ENCODE results near the gene RPL37A.

Gene RPL37A

GRCh38 chr2:216490061-216490460 lies 8.6 kb upstream of the RPL37A start:
- peak; percentile 80 for DNase-seq (ENCODE audit: low spot score)

GRCh38 chr2:216491793-216492596 lies 6.6 kb upstream of the RPL37A start:
- no peak for DNase-seq (ENCODE audit: low spot score)

GRCh38 chr2:216492597-216493333 lies 5.9 kb upstream of the RPL37A start:
- peak; percentile 67 for DNase-seq (ENCODE audit: low spot score)

GRCh38 chr2:216493334-216493685 lies 5.3 kb upstream of the RPL37A start:
- DNase-seq (ENCODE audit: low spot score): no peak

GRCh38 chr2:216495656-216496055 lies 3.0 kb upstream of the RPL37A start:
- DNase-seq (ENCODE audit: low spot score): no peak

- no peak for DNase-seq (ENCODE audit: low spot score)
Observed at GRCh38 chr2:216497382-216498069, 1.1 kb upstream of the RPL37A start.

- DNase-seq (ENCODE audit: low spot score): no peak
Observed at GRCh38 chr2:216498070-216498378, 620 bp upstream of the RPL37A start.

- DNase-seq (ENCODE audit: low spot score): no peak
Observed at GRCh38 chr2:216499641-216500218, 1.1 kb downstream of the RPL37A start.

- no peak for DNase-seq (ENCODE audit: low spot score)
Observed at GRCh38 chr2:216500572-216500971, 1.9 kb downstream of the RPL37A start.

GRCh38 chr2:216501854-216502253 lies 3.2 kb downstream of the RPL37A start:
- DNase-seq (ENCODE audit: low spot score): no peak

GRCh38 chr2:216502381-216503158 lies 3.9 kb downstream of the RPL37A start:
- no peak for DNase-seq (ENCODE audit: low spot score)

- DNase-seq (ENCODE audit: low spot score): no peak
Observed at GRCh38 chr2:216503159-216503629, 4.5 kb downstream of the RPL37A start.

GRCh38 chr2:216503697-216504375 lies 5.2 kb downstream of the RPL37A start:
- DNase-seq (ENCODE audit: low spot score): no peak

GRCh38 chr2:216504376-216504762 lies 5.7 kb downstream of the RPL37A start:
- no peak for DNase-seq (ENCODE audit: low spot score)

GRCh38 chr2:216505133-216506106 lies 6.8 kb downstream of the RPL37A start:
- no peak for DNase-seq (ENCODE audit: low spot score)

GRCh38 chr2:216507220-216508160 lies 8.8 kb downstream of the RPL37A start:
- no peak for DNase-seq (ENCODE audit: low spot score)

- no peak for DNase-seq (ENCODE audit: low spot score)
Observed at GRCh38 chr2:216508229-216508628, 9.6 kb downstream of the RPL37A start.

- peak; percentile 77 for DNase-seq (ENCODE audit: low spot score)
Observed at GRCh38 chr2:216516730-216517350, 18.2 kb downstream of the RPL37A start.
